ENCODE data around the gene SP5. TPM values are rescaled to one million over a fixed set of nuclear protein-coding genes. Genes with fewer than 3 reads are reported as not detected.
A peak's percentile ranks its signal among the peaks of the same experiment; 100 is the strongest.

SP5 gene
- total and polyA plus RNA-seq, 9 of the 15 experiments (the other 6 are each of a cell fraction or from before 2014, with no cell fraction given): 0.03 to 1.7 (median 0.16) TPM; not detected in 1

- TF ChIP-seq ZBTB2 (IDR thresholded peaks at IDR 0.05) (no peak), SNRNP70 (optimal IDR thresholded peaks at IDR 0.05; ENCODE audit: low read depth, low read length) (no peak), NFIX (CRISPR knock-in tag; IDR thresholded peaks at IDR 0.05; ENCODE audit: low read depth) (no peak), MXI1 (IDR thresholded peaks at IDR 0.05; ENCODE audit: low read depth, low read length) (0 out of 2 replicates have a peak, but pooled peaks have one; percentile 30), KDM2B (CRISPR knock-in tag; IDR thresholded peaks at IDR 0.05) (no peak), CXXC5 (CRISPR knock-in tag; IDR thresholded peaks at IDR 0.05) (peak; percentile 95), KAT8 (IDR thresholded peaks at IDR 0.05; ENCODE audit: low read depth) (no peak), MITF (IDR thresholded peaks at IDR 0.05) (no peak), PURB (CRISPR knock-in tag; IDR thresholded peaks at IDR 0.05; ENCODE audit: low read depth) (no peak), HMG20A (CRISPR knock-in tag; conservative IDR thresholded peaks at IDR 0.05) (no peak), KLF1 (tag; IDR thresholded peaks at IDR 0.05) (peak; percentile 51; the same call in 1 of the 2 replicates), SMC3 (conservative IDR thresholded peaks at IDR 0.05; ENCODE audit: insufficient read depth, low read depth, low read length) (0 out of 2 replicates have a peak, but pooled peaks have one; percentile 5), RAD21 (CRISPR knock-in tag; conservative IDR thresholded peaks at IDR 0.05 in 1 of 2, IDR thresholded peaks at IDR 0.05 in 1 of 2) (peak in 1 of 2 experiments; percentile 44; a peak in 2 of 4 replicates), MBD1 (CRISPR knock-in tag; IDR thresholded peaks at IDR 0.05) (no peak), RCOR1 (IDR thresholded peaks at IDR 0.05; ENCODE audit: borderline replicate concordance in 1 of 2, low read depth in 2 of 2, low read length in 2 of 2) (no peak), MXD1 (CRISPR knock-in tag; IDR thresholded peaks at IDR 0.05; ENCODE audit: borderline replicate concordance, poor library complexity, severe bottlenecking) (peak; percentile 28)
These were observed 616 bp upstream of the SP5 start (continued) for GRCh38 chr2:170714381-170715061.
